G401 (cell line): ENCODE data around the gene PITX2. TPM values are rescaled to one million over a fixed set of nuclear protein-coding genes. Genes with fewer than 3 reads are reported as not detected.
A peak's percentile ranks its signal among the peaks of the same experiment; 100 is the strongest.

Source experiments
- DNase-seq: peaks from one replicate; pipeline ENCODE4 v3.0.0-alpha.2; 2015; ENCODE audit warnings: low spot score
- in situ Hi-C: cut with HindIII; loops from 2 replicates; pipeline ENCODE4 v1.10.0; 2016; ENCODE audit warnings: low sequenced_read_pairs, mixed read lengths
- total RNA-seq: library from RNA; depleted of rRNA; stranded (reverse); fragments of >200 nt; shearing (Covaris generic); gene quantifications from 2 replicates; pipeline ENCODE4 v1.2.3, GENCODE V29; 2014

Gene PITX2
- total RNA-seq, 1 experiment from 2014 or later, result not detected

- DNase-seq, result no peak
- in situ Hi-C loops, result no loop called here
Measured at GRCh38 chr4:110637408-110638088, 14.7 kb upstream of the PITX2 start.

DNA sequence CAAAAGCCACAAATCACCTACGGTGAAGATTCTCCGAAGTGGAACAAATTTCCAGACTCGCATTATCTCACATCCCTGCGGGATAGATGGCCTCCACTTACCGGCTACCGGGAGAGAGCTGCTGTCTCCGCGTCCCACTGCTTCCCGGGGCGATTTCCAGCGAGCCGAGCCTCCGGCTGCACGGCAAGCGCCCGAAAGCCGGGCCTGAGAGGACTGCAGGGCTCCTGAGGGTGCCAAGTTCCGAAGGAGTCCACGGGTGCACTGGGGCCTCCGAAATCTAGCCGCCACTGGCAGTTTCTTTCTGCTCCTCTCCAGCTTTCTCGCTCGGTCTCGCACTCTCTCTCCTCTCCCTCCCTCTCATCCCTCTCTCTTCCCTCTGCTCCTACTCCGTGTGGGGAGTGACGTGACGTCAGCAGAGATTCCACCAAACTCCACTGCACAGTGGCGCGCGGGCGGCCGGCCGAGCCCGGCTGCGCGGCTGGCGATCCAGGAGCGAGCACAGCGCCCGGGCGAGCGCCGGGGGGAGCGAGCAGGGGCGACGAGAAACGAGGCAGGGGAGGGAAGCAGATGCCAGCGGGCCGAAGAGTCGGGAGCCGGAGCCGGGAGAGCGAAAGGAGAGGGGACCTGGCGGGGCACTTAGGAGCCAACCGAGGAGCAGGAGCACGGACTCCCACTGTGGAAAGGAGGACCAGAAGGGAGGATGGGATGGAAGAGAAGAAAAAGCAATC is 14.0 kb upstream of the PITX2 start:
- no peak for DNase-seq
- in situ Hi-C loops, result no loop called here

DNA sequence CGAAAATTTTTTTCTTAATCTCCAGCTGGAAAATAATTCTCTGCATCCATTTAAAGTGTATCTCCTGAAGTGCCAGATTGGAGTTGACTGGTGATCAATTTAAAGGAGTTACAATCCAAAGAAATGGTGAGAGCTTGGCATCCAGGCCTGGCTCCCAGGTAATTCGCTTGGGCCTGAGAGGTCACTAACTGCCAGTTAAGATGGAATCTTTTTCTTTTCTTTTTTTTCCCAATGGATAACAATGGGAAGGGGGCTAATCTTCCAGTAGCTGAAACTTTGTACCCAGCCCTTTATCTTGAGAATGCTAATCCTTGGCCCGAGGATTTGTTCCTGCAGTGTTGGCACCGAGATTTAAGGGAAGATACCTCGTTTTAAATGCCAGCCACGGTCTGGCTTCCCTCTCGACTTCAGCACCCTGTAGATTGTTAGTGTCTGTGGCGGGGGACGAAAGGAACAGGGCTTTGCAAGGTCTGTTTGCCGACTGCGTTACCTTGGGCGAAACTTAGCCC is 13.3 kb upstream of the PITX2 start:
- no peak for DNase-seq
- in situ Hi-C loops, result no loop called here

- in situ Hi-C loops, result no loop called here
Measured at GRCh38 chr4:110635163-110635865, 12.4 kb upstream of the PITX2 start.

GRCh38 chr4:110634350-110635162 is 11.7 kb upstream of the PITX2 start:
- no peak for DNase-seq
- in situ Hi-C loops, result no loop called here

More at GRCh38 chr4:110635163-110635865, 12.4 kb upstream of the PITX2 start:
- DNase-seq, result no peak

GRCh38 chr4:110633358-110634341 is 10.8 kb upstream of the PITX2 start:
- in situ Hi-C loops, result no loop called here
- DNase-seq, result no peak

DNA sequence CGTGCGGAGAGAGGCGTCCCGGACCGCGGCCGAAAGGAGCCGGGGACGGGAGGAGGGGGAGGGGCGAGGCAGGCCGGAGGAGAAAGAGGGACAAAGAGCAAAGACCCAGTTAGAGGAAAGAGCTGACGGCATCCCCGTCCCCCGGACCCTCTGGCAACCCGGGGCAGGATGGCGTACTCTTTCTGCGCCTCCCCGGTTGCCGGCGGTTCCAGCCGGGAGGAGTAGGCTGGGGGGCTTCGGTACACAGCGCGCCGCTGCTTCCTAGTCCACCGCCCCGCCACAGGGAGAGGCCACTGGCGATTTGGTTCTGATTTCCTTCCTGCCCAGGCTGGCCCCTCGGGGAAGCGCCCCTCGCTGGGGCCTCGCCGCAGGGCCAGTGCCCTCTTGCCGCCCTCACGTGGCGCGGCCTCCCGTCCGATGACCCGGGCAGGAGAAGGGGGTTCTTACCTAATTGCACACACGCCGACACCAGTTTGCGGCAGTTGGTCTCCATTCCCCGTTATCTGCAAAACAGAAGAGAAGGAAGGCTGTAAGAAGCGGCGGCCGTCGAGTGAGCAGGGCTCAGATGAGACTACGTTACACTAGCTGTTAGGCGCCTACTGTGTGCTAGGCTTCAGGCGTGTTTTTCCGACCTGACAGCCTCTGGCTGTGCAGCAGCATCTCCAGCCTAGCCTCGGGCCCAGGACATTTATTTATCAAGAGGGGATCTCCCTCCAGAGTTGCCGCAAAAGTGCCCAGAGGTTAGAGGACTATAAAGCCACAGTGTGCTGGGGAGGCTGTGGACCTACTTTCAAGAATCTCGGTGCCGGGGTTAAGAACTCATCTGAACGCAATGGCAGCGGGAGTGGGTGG is 9.9 kb upstream of the PITX2 start:
- in situ Hi-C loops, result no loop called here
- no peak for DNase-seq

GRCh38 chr4:110631584-110632505 is 9.0 kb upstream of the PITX2 start:
- in situ Hi-C loops, result no loop called here
- DNase-seq, result peak; percentile 25

GRCh38 chr4:110630688-110631402 is 8.0 kb upstream of the PITX2 start:
- no peak for DNase-seq
- in situ Hi-C loops, result no loop called here

DNA sequence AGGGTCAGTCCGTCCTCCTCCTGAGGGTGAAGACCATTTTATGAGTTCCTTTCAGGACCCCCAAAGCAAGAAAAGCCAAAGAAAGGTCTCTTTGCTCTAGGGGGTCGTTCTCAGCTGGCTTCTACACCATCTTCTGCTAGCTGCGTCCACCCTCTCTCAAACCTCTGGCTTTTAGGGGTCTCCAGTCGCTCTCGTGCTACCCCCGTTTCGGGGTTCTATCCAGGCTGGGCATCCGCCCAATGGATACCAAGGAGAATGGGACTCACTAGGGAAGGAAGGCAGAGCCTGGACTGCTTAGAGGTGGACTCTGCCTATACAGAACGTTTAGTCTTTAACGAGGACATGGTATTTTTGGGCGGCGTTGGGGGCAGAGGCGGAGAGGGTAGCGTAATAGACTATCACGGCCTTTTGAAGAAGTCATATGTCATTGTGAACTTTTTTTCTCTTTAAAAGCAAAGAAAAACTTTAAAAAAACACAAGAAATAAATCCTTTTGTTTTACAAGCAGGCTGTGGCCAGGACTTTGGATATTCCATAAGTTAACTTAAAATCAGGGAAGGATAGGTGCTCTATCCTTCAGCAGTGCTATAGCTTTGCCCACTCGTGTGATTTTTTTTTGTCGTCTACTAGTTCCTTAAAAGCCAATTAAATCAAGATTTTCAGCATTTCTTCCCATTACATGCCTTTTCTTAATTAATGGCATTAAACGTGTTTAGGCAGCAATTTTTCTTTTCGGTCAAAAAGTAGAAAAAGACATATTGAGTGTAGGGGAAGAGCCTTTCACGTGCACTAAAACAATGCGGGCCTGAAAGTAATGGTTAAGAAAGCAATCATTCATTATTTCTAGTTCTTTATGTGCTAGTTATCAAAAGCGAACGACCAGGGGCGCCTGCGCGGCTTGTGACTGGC is 7.2 kb upstream of the PITX2 start:
- no peak for DNase-seq
- in situ Hi-C loops, result no loop called here

GRCh38 chr4:110629214-110629754 is 6.4 kb upstream of the PITX2 start:
- in situ Hi-C loops, result no loop called here
- no peak for DNase-seq

DNA sequence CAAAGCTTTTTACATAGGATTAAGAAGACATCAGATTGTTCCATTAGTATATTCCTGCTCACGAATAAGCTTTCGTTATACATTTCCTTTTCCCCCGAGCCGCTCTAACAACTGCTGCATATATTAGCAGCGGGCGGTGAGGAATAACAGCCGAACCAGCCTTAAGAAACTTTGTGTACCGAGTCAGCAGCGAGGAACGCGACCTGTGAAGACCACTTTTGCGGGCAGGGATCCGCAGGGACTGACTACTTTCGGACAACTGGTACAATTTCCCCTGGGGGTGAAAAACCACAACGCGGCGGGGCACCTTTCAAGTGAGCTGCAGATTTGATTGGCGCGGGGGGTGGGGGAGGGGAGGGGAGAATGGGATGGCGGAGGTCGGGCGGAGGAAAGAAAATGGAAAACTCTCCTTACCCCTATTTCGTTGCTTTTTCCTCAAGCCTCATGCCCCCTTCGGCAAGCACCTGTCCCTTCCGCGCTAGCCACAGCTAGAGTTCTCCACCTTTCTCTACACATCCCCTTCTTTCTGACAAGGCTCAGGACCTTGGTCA is 5.9 kb upstream of the PITX2 start:
- in situ Hi-C loops, result no loop called here

DNA sequence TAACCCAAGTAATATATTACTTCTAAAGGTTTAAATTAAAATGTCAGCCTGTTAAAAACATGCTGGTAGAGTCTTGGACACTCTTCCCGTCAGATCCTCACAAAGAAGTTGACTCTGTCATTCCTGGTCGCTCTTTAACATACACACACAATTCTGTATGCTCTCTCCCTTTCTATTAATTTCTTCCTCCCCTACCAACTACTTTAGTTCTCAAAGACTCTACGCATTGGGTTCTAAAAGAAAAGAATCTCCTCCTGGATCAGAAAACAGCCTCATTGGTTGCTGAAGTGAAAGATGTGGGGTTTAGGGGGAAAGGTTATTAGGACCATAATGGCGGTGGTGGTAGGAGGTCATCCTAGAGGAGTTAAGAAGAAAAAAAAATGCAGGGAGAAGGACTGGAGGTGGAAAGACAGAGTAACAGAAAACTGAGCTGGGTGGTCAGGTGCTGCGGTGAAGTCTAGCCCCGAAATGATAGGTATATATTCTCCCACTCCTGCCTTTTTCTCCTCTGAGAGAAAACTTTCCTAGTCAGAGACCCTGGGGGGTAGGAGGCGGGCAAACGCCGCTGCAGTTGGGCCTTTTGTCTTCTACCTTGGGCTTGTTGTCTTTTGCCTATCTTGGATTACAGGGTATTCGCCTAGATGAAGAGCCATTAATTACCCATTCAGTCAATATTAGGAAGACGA is 5.2 kb upstream of the PITX2 start:
- no peak for DNase-seq
- in situ Hi-C loops, result no loop called here

More for the DNA sequence above, 5.9 kb upstream of the PITX2 start:
- DNase-seq, result no peak
